ENCODE measurements around the gene CTSV.
"Not testable (repeated sequence)": the region's sequence is repeated elsewhere in the genome, so short reads cannot be mapped to it uniquely, and the experiment has no call there.

The CTSV gene

DNA sequence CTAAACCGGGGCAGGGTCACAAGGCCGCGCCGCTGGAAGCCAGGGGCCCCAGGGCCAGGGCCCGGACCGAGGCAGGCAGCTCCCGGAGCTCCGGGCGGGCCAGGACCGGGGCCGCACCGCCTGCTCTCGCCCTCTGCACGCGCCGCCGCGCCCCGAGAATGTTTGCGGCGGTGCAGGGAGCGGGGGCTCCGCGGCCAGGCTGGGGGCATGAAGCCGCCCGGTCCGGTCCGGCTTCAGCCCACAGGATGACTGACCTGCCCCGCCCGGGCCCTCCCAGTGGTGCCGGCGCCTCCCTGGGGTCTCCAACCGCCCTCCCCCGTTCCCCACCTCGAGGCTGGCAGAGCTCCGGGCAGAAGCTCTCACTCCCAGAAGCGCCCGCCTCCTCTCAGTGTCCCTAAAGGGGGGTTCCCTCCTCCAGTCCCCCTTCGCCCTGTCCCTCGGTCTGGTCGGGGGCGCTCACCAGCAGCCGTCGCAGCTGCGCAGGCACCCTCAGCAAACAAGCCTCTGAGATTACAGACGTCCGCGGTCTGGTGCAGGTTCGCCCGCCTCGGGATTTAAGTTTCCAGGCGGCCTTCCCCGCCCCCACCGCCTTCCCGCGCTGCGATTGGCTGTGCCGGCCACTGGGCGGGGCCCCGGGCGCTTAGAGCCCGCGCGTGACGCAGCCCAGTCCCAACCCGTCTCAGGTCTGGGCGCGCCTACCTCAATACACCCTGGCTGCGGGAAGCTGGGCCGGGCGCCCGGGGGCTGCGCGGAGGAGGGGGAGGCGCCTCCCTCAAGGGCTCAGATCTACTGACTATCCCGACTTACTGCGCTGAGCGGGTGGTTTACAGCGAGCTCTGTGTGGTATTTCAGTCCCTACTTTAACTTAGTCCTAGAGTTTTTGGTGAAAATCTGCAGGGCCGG, at the start of gene CTSV:
Gene CTSV, minus strand, starts transcription at position 532 of the 903 bp plus-strand sequence. CDS start 1,099 bp downstream, outside the sequence.
- peak; percentile 83 for DNase-seq

- DNase-seq, result not testable (repeated sequence)
Measured at GRCh38 chr9:97087668-97088215, 48.8 kb upstream of the CTSV start.

DNA sequence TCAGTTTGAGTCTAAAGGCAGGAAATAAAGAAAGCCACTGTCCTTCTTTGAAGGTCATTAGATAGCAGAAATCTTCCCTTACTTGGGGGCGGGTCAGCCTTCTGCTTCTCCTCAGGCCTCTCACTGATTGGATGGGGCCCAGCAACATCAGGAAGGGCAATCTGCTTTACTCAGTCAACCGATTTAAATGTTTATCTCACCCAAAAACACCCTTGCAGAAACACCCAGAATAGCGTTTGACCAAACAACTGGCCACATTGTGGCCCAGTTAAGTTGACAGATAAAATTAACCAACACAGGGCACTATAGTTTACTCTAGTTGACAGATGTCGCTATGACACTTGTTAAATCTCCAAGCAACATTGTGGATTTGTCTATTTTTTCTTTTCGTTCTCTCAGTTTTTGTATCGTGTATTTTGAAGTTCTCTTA, 45.6 kb upstream of the CTSV start:
- DNase-seq, result not testable (repeated sequence)

DNA sequence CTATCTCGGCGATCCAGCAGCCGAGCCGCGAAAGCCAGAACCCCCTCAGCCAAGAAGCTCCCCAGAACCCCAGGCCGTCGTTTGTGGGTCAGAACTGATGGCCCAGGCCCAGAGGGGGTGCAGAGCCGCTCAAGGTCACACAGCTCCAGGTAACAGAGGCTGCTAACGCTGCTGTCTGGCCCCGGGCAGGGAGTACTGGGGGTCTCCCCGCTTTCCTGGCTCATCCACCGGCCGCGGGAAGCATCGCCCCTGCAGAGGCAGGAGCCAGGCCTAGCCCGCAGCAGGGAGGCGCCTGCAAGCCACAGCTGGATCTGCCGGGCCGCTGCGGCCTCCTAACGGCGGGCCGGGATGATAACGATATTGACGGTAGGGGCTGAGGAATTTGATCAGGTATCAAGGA, 39.4 kb upstream of the CTSV start:
- no peak for DNase-seq

GRCh38 chr9:97077452-97078295, 38.7 kb upstream of the CTSV start:
- no peak for DNase-seq

GRCh38 chr9:97076731-97077451, 37.9 kb upstream of the CTSV start:
- not testable (repeated sequence) for DNase-seq

GRCh38 chr9:97076238-97076637, 37.3 kb upstream of the CTSV start:
- DNase-seq, result no peak

GRCh38 chr9:97075289-97075985, 36.5 kb upstream of the CTSV start:
- DNase-seq, result no peak

DNA sequence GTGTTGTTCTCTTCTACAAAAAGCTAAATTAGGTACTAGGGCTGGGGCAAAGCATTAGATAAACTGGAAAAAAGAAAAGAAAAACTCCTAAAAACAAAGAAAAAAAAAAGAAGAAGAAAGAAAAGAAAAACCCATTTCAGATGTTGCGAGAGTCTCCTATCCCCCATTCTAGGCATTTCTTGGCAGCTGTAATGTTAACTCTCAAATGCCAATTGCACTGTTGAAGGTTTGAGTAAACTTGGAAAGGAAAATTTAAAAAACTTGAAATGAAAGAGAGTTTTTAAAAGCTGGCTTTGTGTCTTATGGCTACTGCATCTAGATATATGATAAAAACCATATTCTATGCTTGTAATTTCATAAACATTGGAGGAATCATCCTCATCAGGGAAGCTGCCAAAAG, 34.6 kb upstream of the CTSV start:
- DNase-seq, result no peak

GRCh38 chr9:97072285-97072776, 33.4 kb upstream of the CTSV start:
- no peak for DNase-seq

- not testable (repeated sequence) for DNase-seq
Measured at GRCh38 chr9:97070325-97070724, 31.4 kb upstream of the CTSV start.

- no peak for DNase-seq
Measured at GRCh38 chr9:97067490-97067889, 28.5 kb upstream of the CTSV start.

GRCh38 chr9:97064176-97064575, 25.2 kb upstream of the CTSV start:
- no peak for DNase-seq

- DNase-seq, result no peak
Measured at GRCh38 chr9:97060796-97061195, 21.9 kb upstream of the CTSV start.

GRCh38 chr9:97059626-97060025, 20.7 kb upstream of the CTSV start:
- no peak for DNase-seq

DNA sequence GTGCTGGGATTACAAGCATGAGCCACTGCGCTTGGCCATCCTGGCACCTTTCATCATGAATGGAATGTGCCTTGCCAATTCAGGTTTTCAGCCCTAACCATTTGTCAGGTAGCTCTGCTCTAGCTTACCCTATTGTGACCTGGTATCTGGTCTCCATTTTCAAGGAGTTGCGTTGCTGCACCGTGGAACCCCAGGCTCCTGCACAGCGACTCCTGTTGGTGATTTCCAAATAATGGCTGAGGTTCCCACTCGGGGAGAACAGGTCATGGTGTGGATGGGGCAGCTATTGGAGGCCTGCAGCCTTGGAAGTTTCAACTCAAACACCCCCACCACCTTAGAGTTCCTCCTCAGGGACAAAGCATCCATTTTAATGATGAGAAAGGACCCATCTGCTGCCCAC, 18.7 kb upstream of the CTSV start:
- no peak for DNase-seq

DNA sequence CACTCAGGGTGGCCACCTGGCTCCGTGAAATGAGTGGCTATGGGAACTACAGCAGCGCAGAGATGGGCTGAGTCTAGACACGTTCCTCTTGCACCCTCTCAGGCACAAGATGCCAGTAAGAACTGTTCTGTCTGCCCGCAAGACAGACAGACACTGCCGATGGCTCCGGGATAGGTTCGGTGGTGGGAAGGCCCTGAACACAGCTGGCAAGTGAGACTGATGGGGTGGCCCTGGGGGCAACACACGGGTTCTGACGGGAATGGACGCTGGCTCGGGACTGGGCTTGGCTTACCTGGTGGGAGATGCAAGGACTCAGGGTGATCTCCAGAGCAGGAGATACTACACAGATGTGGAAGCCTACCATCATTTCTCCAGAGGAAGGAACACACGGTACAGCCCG, 16.9 kb upstream of the CTSV start:
- not testable (repeated sequence) for DNase-seq

DNA sequence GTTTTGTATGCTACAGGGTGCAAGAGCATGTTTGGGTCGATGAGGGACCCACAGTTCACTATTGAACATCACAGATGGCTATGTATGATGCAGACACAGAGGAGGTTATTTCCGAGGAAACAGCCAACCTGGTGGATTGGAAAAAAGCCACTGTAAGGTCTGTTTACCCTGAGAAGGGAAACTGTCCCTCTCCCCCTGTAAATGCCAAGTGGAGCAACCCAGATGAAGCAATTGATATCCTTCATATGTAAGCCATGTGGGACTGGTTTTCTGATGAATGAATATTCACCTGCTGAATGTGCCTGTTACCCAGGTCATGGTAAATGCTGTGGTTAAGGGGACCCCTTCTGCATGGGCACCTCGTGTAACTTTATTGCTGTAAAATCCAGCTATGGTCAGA, 14.8 kb upstream of the CTSV start:
- no peak for DNase-seq

DNA sequence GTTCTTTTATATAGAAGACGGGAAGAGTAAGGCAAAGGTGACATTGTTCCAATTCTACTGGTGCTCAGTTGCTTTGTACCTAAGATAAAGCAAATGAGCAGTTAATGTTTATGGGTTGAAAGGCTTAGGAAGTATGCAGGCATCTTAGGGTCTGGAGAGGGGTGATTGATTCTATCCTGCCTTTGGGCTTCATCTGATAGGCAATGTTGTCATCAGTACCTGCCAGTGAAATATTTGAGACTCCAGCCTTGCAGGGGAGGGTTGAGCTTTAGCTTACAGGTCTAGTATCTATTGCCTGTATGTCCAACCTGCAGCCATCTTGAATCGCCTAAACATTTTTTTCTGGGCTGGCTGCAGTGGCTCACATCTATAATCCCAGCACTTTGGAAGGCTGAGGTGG, 13.8 kb upstream of the CTSV start:
- no peak for DNase-seq

DNA sequence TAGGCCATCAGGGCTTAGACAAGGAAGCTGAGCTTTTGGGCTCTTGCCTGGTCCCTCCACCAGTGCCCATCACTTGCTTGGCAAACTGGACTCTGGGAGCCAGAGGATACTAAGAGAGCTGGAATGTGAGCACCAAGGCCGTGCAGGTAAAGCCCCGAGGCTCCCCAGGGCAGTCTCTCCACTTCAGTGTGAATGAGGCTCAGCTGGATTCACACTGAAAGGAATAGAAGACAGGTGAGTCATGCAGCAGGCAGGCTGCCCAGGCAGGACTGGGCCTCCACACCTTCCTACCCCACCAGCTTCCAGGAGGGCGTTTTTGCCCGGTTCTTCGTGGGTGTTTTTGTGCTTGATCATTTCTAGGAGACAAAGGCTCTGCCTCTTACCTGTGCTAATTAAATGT, 7.3 kb upstream of the CTSV start:
- no peak for DNase-seq

DNA sequence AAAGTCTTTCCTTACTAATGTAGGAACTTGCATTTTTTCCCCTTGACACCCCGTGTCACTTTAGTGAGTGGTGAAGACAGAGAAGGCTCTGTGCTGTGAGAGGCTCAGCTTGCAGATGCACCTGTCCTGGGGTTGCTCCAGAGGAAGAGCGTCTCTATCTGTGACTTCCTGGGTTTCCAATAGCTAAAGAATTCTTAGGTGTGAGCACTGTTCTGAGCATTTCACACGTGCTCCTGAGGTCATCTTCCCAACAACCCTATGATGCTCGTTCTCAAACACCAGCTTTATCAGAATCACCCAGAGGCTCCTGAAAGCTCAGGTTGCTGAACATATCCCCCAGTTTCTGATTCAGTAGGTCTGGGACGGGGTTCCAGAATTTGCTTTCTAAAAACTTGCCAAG, 6.4 kb upstream of the CTSV start:
- DNase-seq, result no peak

DNA sequence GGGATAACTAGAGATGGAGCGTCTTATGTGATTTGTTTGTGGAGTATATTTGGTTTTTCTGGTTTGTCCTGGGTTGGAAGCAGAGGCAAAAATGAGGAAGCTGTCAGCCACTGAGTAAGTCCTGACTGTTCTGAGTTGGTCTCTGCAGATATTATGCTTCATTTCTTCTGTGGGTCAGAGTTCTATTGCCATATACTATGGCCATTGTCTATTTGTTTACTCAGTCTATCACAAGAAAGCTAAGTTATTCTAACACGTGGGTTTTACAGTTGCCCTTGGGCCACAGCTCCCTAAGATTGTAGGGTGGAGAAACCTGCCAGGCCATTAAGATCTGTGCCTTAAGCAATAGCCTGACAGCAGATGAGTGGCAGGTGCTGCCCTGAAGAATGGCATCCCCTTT, 3.0 kb upstream of the CTSV start:
- DNase-seq, result no peak

Data from hematopoietic multipotent progenitor cell treated with erythropoietin and hydrocortisone succinate and interleukin-3 and kit ligand, for 8 days (in vitro differentiated cells).